Lower leg skin (tissue), 4 donors: ENCODE results near the gene LIM2. TPM values are rescaled to one million over a fixed set of nuclear protein-coding genes. Genes with fewer than 3 reads are reported as not detected.

Experiments
- DNase-seq, 2 donors: peaks; one replicate each; pipeline ENCODE4 v3.0.0-alpha.2; 2019; ENCODE audit warnings: low spot score in 2 of 2
- H3K4me3 ChIP-seq: fragments of 200-600 bp; sonication (generic); 2 replicates; pipeline ENCODE4 v1.5.1; 2017; ENCODE audit warnings: mild to moderate bottlenecking, low read depth; ENCODE audit not compliant: poor library complexity, severe bottlenecking
- CTCF ChIP-seq, 3 donors: fragments of 450-650 bp; IDR thresholded peaks; one replicate each; pipeline ENCODE4 v1.5.1; 2016; ENCODE audit warnings: antibody characterized with exemption in 3 of 3, mild to moderate bottlenecking in 3 of 3, moderate library complexity in 2 of 3
- POLR2A ChIP-seq, 2 donors: fragments of 450-650 bp; IDR thresholded peaks; one replicate each; pipeline ENCODE4 v1.6.1; 2016 to 2017; ENCODE audit warnings: antibody characterized with exemption in 2 of 2, mild to moderate bottlenecking in 1 of 2, moderate library complexity in 1 of 2
- WGBS, 2 donors: methylation state at CpG; one replicate each; pipeline ENCODE4 v1.1.5; 2018; 5-methylcytosine and 5-hydroxymethylcytosine counted together
- intact Hi-C: fragments of 100-400 bp; cut with DNase I; formaldehyde crosslinking; loops from one replicate; pipeline ENCODE4 v1.15.0; 2023; ENCODE audit warnings: low total_unique reads
- total RNA-seq, 4 donors: library from RNA; depleted of rRNA; stranded (reverse); fragments of >200 nt; gene quantifications; one replicate each; pipeline ENCODE4 v1.1.0, GENCODE V29; 2016

The LIM2 gene
- total RNA-seq, 4 donors from 2014 or later = not detected

GRCh38 chr19:51375504-51376221, 12.1 kb downstream of the LIM2 start:
- intact Hi-C loops = no loop called here
- no peak for TF ChIP-seq POLR2A (IDR thresholded peaks at IDR 0.05)
- no peak for TF ChIP-seq CTCF (IDR thresholded peaks at IDR 0.05)
- DNase-seq = no peak
- no peak overlapping the region for H3K4me3 ChIP-seq
- 69 to 78% methylated on average over 10 to 11 of the region's 11 CpGs for WGBS, 2 donors

GRCh38 chr19:51372649-51373504, 14.9 kb downstream of the LIM2 start, which contains the start of gene NKG7:
TSS of gene NKG7 (minus strand) at chr19:51372654. CDS start at chr19:51372535, 119 bp downstream.
- no peak for DNase-seq
- intact Hi-C loops = no loop called here
- WGBS, 2 donors = 53 to 55% methylated on average over 9 of the region's 9 CpGs
- no peak for TF ChIP-seq POLR2A (IDR thresholded peaks at IDR 0.05)
- TF ChIP-seq CTCF (IDR thresholded peaks at IDR 0.05) = no peak
- H3K4me3 ChIP-seq = no peak within 1 kb of the TSS

- intact Hi-C loops = no loop called here
- TF ChIP-seq CTCF (IDR thresholded peaks at IDR 0.05) = no peak
- no peak for TF ChIP-seq POLR2A (IDR thresholded peaks at IDR 0.05)
- 86 to 87% methylated on average over 15 to 18 of the region's 18 CpGs for WGBS, 2 donors
- no peak overlapping the region for H3K4me3 ChIP-seq
- DNase-seq = no peak
These were observed 15.6 kb downstream of the LIM2 start for GRCh38 chr19:51372021-51372648.

- no peak for TF ChIP-seq CTCF (IDR thresholded peaks at IDR 0.05)
- TF ChIP-seq POLR2A (IDR thresholded peaks at IDR 0.05) = no peak
- H3K4me3 ChIP-seq = no peak overlapping the region
- DNase-seq = no peak
- WGBS, 2 donors = 72 to 80% methylated on average over 8 of the region's 8 CpGs
- intact Hi-C loops = no loop called here
These were observed 16.5 kb downstream of the LIM2 start for GRCh38 chr19:51371186-51371690.

- intact Hi-C loops = no loop called here
- TF ChIP-seq CTCF (IDR thresholded peaks at IDR 0.05) (no peak), POLR2A (IDR thresholded peaks at IDR 0.05) (no peak)
- no peak overlapping the region for H3K4me3 ChIP-seq
- WGBS, 2 donors = 63 to 68% methylated on average over 4 of the region's 4 CpGs
- no peak for DNase-seq
These were observed 17.5 kb downstream of the LIM2 start for GRCh38 chr19:51370230-51370629.
